Measurements from ENCODE around the gene RASA3. TPM values are rescaled to one million over a fixed set of nuclear protein-coding genes. Genes with fewer than 3 reads are reported as not detected.
"Not testable (repeated sequence)": the region's sequence is repeated elsewhere in the genome, so short reads cannot be mapped to it uniquely, and the experiment has no call there.

The RASA3 gene
- total RNA-seq, 2 donors from 2014 or later, result 10.2 to 13.2 TPM

DNA sequence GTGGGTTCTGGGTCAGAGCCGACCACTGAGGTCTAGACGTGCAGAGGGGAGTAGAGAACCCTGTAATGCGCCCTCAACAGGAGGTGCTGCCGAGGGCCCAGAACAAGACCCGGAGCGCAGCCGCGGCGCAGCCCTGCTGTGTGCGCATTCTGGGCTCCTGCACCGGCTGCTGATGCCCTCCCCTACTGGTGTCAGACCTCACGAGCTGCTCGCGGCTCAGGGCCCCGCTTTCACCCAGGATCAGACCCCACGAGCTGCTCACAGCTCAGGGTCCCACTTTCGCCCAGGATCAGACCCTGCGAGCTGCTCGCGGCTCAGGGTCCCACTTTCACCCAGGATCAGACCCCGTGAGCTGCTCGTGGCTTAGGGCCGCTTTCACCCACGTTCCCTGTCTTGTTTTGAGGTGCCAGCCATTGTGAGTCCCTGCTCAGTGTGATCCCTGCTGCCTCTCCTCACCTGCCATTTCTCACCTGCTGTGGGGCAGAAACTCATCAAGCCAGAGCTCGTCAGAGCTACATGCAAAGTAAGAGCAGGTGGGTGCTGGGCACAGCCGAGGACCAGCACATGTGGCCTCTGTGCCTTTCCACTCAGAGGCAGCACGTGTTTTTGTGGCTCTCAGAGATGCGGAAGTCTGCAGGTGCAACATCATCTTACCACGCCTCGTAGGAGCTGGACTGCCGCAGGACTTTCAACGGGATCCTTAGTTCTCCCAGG lies 111.5 kb downstream of the RASA3 start:
- Histone ChIP-seq H3K36me3 (peaks cover 35% of the 10 kb centered on the region), H3K4me1 (peaks cover 0 to 1% of the 10 kb centered on the region in 2 donors), H3K4me3 (no peak overlapping the region), H3K27ac (no peak overlapping the region), H3K27me3 (no peaks in the 10 kb centered on the region), H3K9me3 (no peaks in the 10 kb centered on the region)
- no peak for TF ChIP-seq CTCF (IDR thresholded peaks at IDR 0.05)
- no peak for DNase-seq (ENCODE audit: low spot score)

DNA sequence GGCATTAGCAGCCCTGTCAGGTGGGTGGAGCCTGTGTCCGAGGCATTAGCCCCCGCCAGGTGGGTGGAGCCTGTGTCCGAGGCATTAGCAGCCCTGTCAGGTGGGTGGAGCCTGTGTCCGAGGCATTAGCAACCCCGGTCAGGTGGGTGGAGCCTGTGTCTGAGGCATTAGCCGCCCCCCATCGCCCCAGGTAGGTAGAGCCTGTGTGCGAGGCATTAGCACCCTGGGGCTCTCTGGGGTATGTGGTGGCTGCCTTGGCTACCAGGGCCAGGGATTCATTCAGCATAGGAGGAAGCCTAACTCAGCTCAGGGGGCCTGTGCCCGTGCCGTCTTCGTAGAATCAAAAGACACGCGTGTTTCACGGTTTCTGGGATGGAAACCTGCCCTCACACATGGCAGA lies 112.3 kb downstream of the RASA3 start:
- H3K9me3 ChIP-seq; H3K27ac ChIP-seq; H3K27me3 ChIP-seq; H3K4me3 ChIP-seq; DNase-seq (ENCODE audit: low spot score); H3K4me1 ChIP-seq: not testable (repeated sequence)
- H3K36me3 ChIP-seq, result peaks cover 38% of the 10 kb centered on the region

DNA sequence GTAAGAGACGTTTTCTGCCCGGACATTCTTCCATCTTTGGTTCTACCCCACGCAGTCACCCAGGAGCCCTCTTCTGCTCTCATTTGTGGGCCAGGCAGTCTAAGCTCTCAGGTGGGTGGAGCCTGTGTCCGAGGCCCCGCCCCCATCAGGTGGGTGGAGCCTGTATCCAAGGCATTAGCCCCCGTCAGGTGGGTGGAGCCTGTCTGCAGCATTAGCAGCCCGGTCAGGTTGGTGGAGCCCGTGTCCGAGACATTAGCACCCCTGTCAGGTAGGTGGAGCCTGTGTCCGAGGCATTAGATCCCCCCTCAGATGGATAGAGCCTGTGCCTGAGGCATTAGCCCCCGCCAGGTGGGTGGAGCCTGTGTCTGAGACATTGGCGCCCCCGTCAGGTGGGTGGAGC lies 113.1 kb downstream of the RASA3 start:
- no peak for DNase-seq (ENCODE audit: low spot score)
- no peak overlapping the region for H3K4me3 ChIP-seq
- H3K27me3 ChIP-seq, result no peaks in the 10 kb centered on the region
- no peak overlapping the region for H3K27ac ChIP-seq
- no peak for TF ChIP-seq CTCF (IDR thresholded peaks at IDR 0.05)
- H3K4me1 ChIP-seq, result no peaks in the 10 kb centered on the region
- no peaks in the 10 kb centered on the region for H3K9me3 ChIP-seq
- peaks cover 38% of the 10 kb centered on the region for H3K36me3 ChIP-seq

- no peaks in the 10 kb centered on the region for H3K4me1 ChIP-seq
- H3K27ac ChIP-seq, result no peak overlapping the region
- DNase-seq (ENCODE audit: low spot score), result no peak
- no peak overlapping the region for H3K4me3 ChIP-seq
- TF ChIP-seq CTCF (IDR thresholded peaks at IDR 0.05), result no peak
- H3K36me3 ChIP-seq, result peaks cover 42% of the 10 kb centered on the region
- H3K27me3 ChIP-seq, result no peaks in the 10 kb centered on the region
- no peaks in the 10 kb centered on the region for H3K9me3 ChIP-seq
Observed at GRCh38 chr13:114018461-114019055, 113.9 kb downstream of the RASA3 start.

DNA sequence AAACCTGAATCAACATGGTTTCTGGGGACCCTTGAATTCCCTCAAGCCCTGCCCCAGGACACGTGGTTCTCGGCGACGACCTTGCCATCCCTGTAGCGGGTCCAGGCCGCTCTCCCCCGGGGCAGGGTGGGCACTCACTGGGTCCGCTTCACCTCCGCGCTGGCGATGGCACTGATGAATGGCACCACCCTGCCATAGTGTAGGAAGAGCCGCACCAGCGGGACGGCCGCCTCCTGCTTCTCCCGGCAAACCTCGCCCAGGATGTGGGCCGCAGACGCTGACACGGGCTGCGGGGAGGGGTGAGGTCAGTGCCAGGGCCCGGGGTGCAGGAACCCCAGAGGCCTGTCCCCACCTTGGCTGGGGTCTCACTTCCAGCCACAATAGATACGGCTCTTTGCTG lies 114.5 kb downstream of the RASA3 start:
- Histone ChIP-seq H3K36me3 (peaks cover 42% of the 10 kb centered on the region), H3K4me1 (no peaks in the 10 kb centered on the region), H3K4me3 (no peak overlapping the region), H3K27ac (no peak overlapping the region), H3K9me3 (no peaks in the 10 kb centered on the region), H3K27me3 (no peaks in the 10 kb centered on the region)
- DNase-seq (ENCODE audit: low spot score), result no peak
- no peak for TF ChIP-seq CTCF (IDR thresholded peaks at IDR 0.05)

- no peak for DNase-seq (ENCODE audit: low spot score)
- TF ChIP-seq CTCF (IDR thresholded peaks at IDR 0.05), result no peak
Observed at GRCh38 chr13:114017028-114017630, 115.3 kb downstream of the RASA3 start.

More at GRCh38 chr13:114017028-114017630, 115.3 kb downstream of the RASA3 start:
- no peak overlapping the region for H3K4me3 ChIP-seq
- H3K36me3 ChIP-seq, result peaks cover 45% of the 10 kb centered on the region
- H3K9me3 ChIP-seq, result no peaks in the 10 kb centered on the region
- H3K27me3 ChIP-seq, result no peaks in the 10 kb centered on the region
- no peak overlapping the region for H3K27ac ChIP-seq
- H3K4me1 ChIP-seq, result no peaks in the 10 kb centered on the region

All from right atrium auricular region (tissue), 2 donors.